Neural cell (in vitro differentiated cells): ENCODE data around the gene MCFD2. TPM values are rescaled to one million over a fixed set of nuclear protein-coding genes. Genes with fewer than 3 reads are reported as not detected.

Source experiments
- H2AFZ ChIP-seq: fragments of 200-600, 300-800 bp; sonication (generic), shearing (Covaris generic); 2 replicates; pipeline ENCODE4 v1.6.0; 2014; ENCODE audit warnings: low read depth, mild to moderate bottlenecking, antibody characterized with exemption, low read length, moderate library complexity
- H3F3A ChIP-seq: fragments of 200-600 bp; shearing (Covaris generic); 2 replicates; pipeline ENCODE4 v1.6.1; 2016; ENCODE audit warnings: mild to moderate bottlenecking, moderate library complexity, mixed read lengths, antibody characterized with exemption, low read length; ENCODE audit not compliant: insufficient read depth, poor library complexity, severe bottlenecking
- H3K27ac ChIP-seq: fragments of 200-600, 300-800 bp; sonication (generic), shearing (Covaris generic); 2 replicates; pipeline ENCODE4 v1.5.1; 2014; ENCODE audit warnings: mild to moderate bottlenecking, low read length, moderate library complexity
- H3K27me3 ChIP-seq: fragments of 300-800, 200-600 bp; sonication (generic), shearing (Covaris generic); 2 replicates; pipeline ENCODE4 v1.6.0; 2014; ENCODE audit warnings: mild to moderate bottlenecking, low read depth, low read length, moderate library complexity; ENCODE audit not compliant: insufficient read depth
- H3K36me3 ChIP-seq: fragments of 300-800, 200-600 bp; sonication (generic), shearing (Covaris generic); 2 replicates; pipeline ENCODE4 v1.5.1; 2014; ENCODE audit warnings: mild to moderate bottlenecking, antibody characterized with exemption, low read length, moderate library complexity; ENCODE audit not compliant: insufficient read depth
- H3K4me2 ChIP-seq: fragments of 300-800, 200-600 bp; sonication (generic), shearing (Covaris generic); 2 replicates; pipeline ENCODE4 v1.6.0; 2014; ENCODE audit warnings: mild to moderate bottlenecking, low read length
- H3K4me3 ChIP-seq: fragments of 300-800, 200-600 bp; sonication (generic), shearing (Covaris generic); 2 replicates; pipeline ENCODE4 v1.5.1; 2014; ENCODE audit warnings: mild to moderate bottlenecking, low read length, moderate library complexity
- H3K79me2 ChIP-seq: fragments of 200-600 bp; shearing (Covaris generic); replicated peaks from 2 replicates; pipeline ENCODE4 v1.6.0; 2014; ENCODE audit warnings: mild to moderate bottlenecking, low read length, moderate library complexity; ENCODE audit not compliant: insufficient read depth
- H3K9ac ChIP-seq: fragments of 300-800, 200-600 bp; sonication (generic), shearing (Covaris generic); 2 replicates; pipeline ENCODE4 v1.6.1; 2016; ENCODE audit warnings: mild to moderate bottlenecking, low read length, mixed read lengths
- H3K9me2 ChIP-seq: fragments of 200-600 bp; shearing (Covaris generic); 2 replicates; pipeline ENCODE4 v1.6.1; 2016; ENCODE audit warnings: mild to moderate bottlenecking, low read length, mixed read lengths; ENCODE audit not compliant: insufficient read depth
- H3K9me3 ChIP-seq: fragments of 200-600, 300-800 bp; sonication (generic), shearing (Covaris generic); 2 replicates; pipeline ENCODE4 v1.6.1; 2016; ENCODE audit warnings: mild to moderate bottlenecking, mixed run types, low read length, moderate library complexity, mixed read lengths
- H4K20me1 ChIP-seq: fragments of 200-600 bp; shearing (Covaris generic); 2 replicates; pipeline ENCODE4 v1.6.1; 2016; ENCODE audit warnings: mild to moderate bottlenecking, mixed run types; ENCODE audit not compliant: insufficient read depth
- CTCF ChIP-seq: fragments of 450-650 bp; IDR thresholded peaks from 2 replicates; pipeline ENCODE4 v1.5.1; 2014; ENCODE audit warnings: antibody characterized with exemption, mild to moderate bottlenecking, moderate library complexity; ENCODE audit not compliant: poor library complexity, severe bottlenecking
- EP300 ChIP-seq: fragments of 450-650 bp; conservative IDR thresholded peaks from 2 replicates; pipeline ENCODE4 v1.6.1; 2014; ENCODE audit warnings: antibody characterized with exemption, mild to moderate bottlenecking, moderate library complexity; ENCODE audit not compliant: poor library complexity, severe bottlenecking
- EZH2 ChIP-seq: fragments of 200-600, 300-800 bp; shearing (Covaris generic), sonication (generic); IDR thresholded peaks from 2 replicates; pipeline ENCODE4 v1.6.1; 2014; ENCODE audit warnings: antibody characterized with exemption, low read length, borderline replicate concordance, mild to moderate bottlenecking; ENCODE audit not compliant: insufficient read depth, poor library complexity, severe bottlenecking
- MXI1 ChIP-seq: fragments of 450-650 bp; conservative IDR thresholded peaks from 2 replicates; pipeline ENCODE4 v1.6.1; 2014; ENCODE audit warnings: antibody characterized with exemption, mild to moderate bottlenecking; ENCODE audit not compliant: poor library complexity, severe bottlenecking
- POLR2AphosphoS5 ChIP-seq: IDR thresholded peaks from 2 replicates; pipeline ENCODE4 v1.6.1; 2012
- RAD21 ChIP-seq: fragments of 450-650 bp; conservative IDR thresholded peaks from 2 replicates; pipeline ENCODE4 v1.6.1; 2014; ENCODE audit warnings: antibody characterized with exemption, mild to moderate bottlenecking, moderate library complexity
- REST ChIP-seq: IDR thresholded peaks from 2 replicates; pipeline ENCODE4 v1.6.1; 2012; ENCODE audit warnings: borderline replicate concordance
- SMC3 ChIP-seq: fragments of 450-650 bp; conservative IDR thresholded peaks from 2 replicates; pipeline ENCODE4 v1.6.1; 2014; ENCODE audit warnings: antibody characterized with exemption, mild to moderate bottlenecking, moderate library complexity; ENCODE audit not compliant: poor library complexity
- TAF1 ChIP-seq: IDR thresholded peaks from 2 replicates; pipeline ENCODE4 v1.6.1; 2012; ENCODE audit warnings: low read depth
- polyA plus RNA-seq: library from polyadenylated mRNA; depleted of rRNA; stranded (reverse); fragments of >200 nt; gene quantifications from 2 replicates; pipeline ENCODE4 v1.2.3, GENCODE V29; 2014

MCFD2 gene
- polyA plus RNA-seq, 1 donor from 2014 or later, result 78.8 TPM

DNA sequence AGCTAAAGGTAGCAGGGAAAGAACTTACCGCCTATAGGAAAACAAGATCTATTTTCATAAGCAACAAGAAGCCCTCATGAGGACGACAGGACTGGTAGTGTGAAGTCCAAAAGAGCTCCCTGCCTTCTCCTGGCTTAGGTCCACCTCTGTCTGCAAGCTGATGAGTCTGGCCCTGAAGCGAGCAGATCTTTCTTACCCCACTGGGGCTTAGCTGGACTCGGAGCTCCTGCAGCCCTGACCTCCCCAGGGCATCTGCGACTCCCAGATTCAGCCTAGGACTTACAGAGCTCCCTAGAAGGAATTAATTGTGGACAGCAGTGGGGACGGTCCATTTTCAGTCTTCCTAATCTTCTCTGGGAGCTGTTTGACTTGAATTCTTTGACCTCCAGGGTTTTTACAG, 53.7 kb downstream of the MCFD2 start:
- H3K79me2 ChIP-seq, result no peaks in the 10 kb centered on the region
- no peaks in the 10 kb centered on the region for H3K9me3 ChIP-seq
- no peak for TF ChIP-seq MXI1
- no peak for TF ChIP-seq RAD21
- no peak for TF ChIP-seq POLR2AphosphoS5
- TF ChIP-seq EZH2, result no peak
- TF ChIP-seq TAF1, result no peak
- TF ChIP-seq EP300, result no peak
- no peak for TF ChIP-seq CTCF
- H4K20me1 ChIP-seq, result no peaks in the 10 kb centered on the region
- H3K4me3 ChIP-seq, result no peak overlapping the region
- H3K27me3 ChIP-seq, result no peaks in the 10 kb centered on the region
- no peak overlapping the region for H3K9ac ChIP-seq
- no peaks in the 10 kb centered on the region for H3K9me2 ChIP-seq
- H3K27ac ChIP-seq, result no peak overlapping the region
- no peak overlapping the region for H3K4me2 ChIP-seq
- H3F3A ChIP-seq, result no peaks in the 10 kb centered on the region
- H3K36me3 ChIP-seq, result no peaks in the 10 kb centered on the region
- H2AFZ ChIP-seq, result no peak overlapping the region

- no peak overlapping the region for H2AFZ ChIP-seq
- H3K4me2 ChIP-seq, result no peak overlapping the region
- no peaks in the 10 kb centered on the region for H3K79me2 ChIP-seq
- H3K27ac ChIP-seq, result no peak overlapping the region
- H3K27me3 ChIP-seq, result no peaks in the 10 kb centered on the region
- no peaks in the 10 kb centered on the region for H3F3A ChIP-seq
- no peaks in the 10 kb centered on the region for H3K9me3 ChIP-seq
- no peak overlapping the region for H3K9ac ChIP-seq
- H3K36me3 ChIP-seq, result no peaks in the 10 kb centered on the region
- no peaks in the 10 kb centered on the region for H4K20me1 ChIP-seq
- TF ChIP-seq MXI1 (no peak), REST (no peak), CTCF (no peak), EZH2 (no peak), EP300 (no peak), SMC3 (no peak), RAD21 (no peak), POLR2AphosphoS5 (no peak), TAF1 (no peak)
- H3K9me2 ChIP-seq, result no peaks in the 10 kb centered on the region
- H3K4me3 ChIP-seq, result no peak overlapping the region
These were observed 56.1 kb downstream of the MCFD2 start for GRCh38 chr2:46859482-46859881.
